Sigmoid colon (tissue), 7 donors: Measurements from ENCODE around the gene CLIC3. TPM values are rescaled to one million over a fixed set of nuclear protein-coding genes. Genes with fewer than 3 reads are reported as not detected.

ENCODE experiments used
- DNase-seq: peaks from one replicate; pipeline ENCODE4 v3.0.0-alpha.2; 2019
- H3K27ac ChIP-seq, 4 donors: fragments of 200-600 bp; sonication (generic); one replicate each; pipeline ENCODE4 v1.5.1; 2016 to 2019; ENCODE audit warnings: mild to moderate bottlenecking in 1 of 4
- H3K27me3 ChIP-seq, 3 donors: fragments of 200-600 bp; sonication (generic); one replicate each; pipeline ENCODE4 v1.5.1; 2019; ENCODE audit warnings: mild to moderate bottlenecking in 1 of 3
- H3K36me3 ChIP-seq, 4 donors: fragments of 200-600 bp; sonication (generic); one replicate each; pipeline ENCODE4 v1.5.1; 2016 to 2019
- H3K4me1 ChIP-seq, 4 donors: fragments of 200-600 bp; sonication (generic); one replicate each; pipeline ENCODE4 v1.5.1; 2017 to 2019
- H3K4me3 ChIP-seq, 4 donors: fragments of 200-600 bp; sonication (generic); one replicate each; pipeline ENCODE4 v1.5.1; 2017 to 2019; ENCODE audit warnings: mild to moderate bottlenecking in 2 of 4, moderate library complexity in 1 of 4
- H3K9me3 ChIP-seq, 4 donors: fragments of 200-600 bp in 3 of 4; sonication (generic) in 3 of 4; one replicate each; pipeline versions ENCODE4 v1.5.1 to v1.6.1; 2013 to 2019
- CTCF ChIP-seq, 4 experiments: fragments of 450-650 bp in 3 of 4; fragments of 200-600 bp in 1 of 4; IDR thresholded peaks; one replicate each; pipeline ENCODE4 v1.5.1; 2016 to 2019; ENCODE audit warnings: antibody characterized with exemption in 4 of 4, mild to moderate bottlenecking in 3 of 4, moderate library complexity in 2 of 4
- EP300 ChIP-seq, 4 donors: sonication (generic); formaldehyde crosslinking; IDR thresholded peaks; one replicate each; pipeline ENCODE4 v1.6.1; 2017; ENCODE audit warnings: antibody characterized with exemption in 4 of 4
- POLR2A ChIP-seq, 2 donors: fragments of 450-650 bp; IDR thresholded peaks; one replicate each; pipeline ENCODE4 v1.6.1; 2016; ENCODE audit warnings: antibody characterized with exemption in 2 of 2, mild to moderate bottlenecking in 2 of 2, moderate library complexity in 2 of 2
- POLR2AphosphoS5 ChIP-seq, 4 donors: sonication (generic); formaldehyde crosslinking; IDR thresholded peaks; one replicate each; pipeline ENCODE4 v1.6.1; 2017; ENCODE audit warnings: antibody characterized with exemption in 4 of 4
- WGBS, 2 donors: extraction: QIAGEN DNeasy Blood & Tissue Kit; methylation state at CpG; one replicate each; pipeline ENCODE4 v1.1.7; 2013; 5-methylcytosine and 5-hydroxymethylcytosine counted together
- intact Hi-C: fragments of 100-400 bp; cut with DNase I; formaldehyde crosslinking; loops from one replicate; pipeline ENCODE4 v1.15.1; 2023
- polyA plus RNA-seq, 3 donors: library from polyadenylated mRNA; stranded (reverse); fragments of 200-250 nt; gene quantifications; one replicate each; pipeline ENCODE4 v1.2.3, GENCODE V29; 2013
- total RNA-seq, 4 donors: library from RNA; depleted of rRNA; stranded (reverse); fragments of >200 nt; gene quantifications; one replicate each; pipeline ENCODE4 v1.1.0, GENCODE V29; 2016
- donor health status: healthy with polysubstance abuse.
- donor health status: Bipolar disorder and iron deficiency.
- donor health status: healthy.

CLIC3 gene
- total and polyA plus RNA-seq, 7 donors = 1.4 to 4.7 TPM; not detected in 5

GRCh38 chr9:136968333-136969127 is 27.8 kb downstream of the CLIC3 start:
- TF ChIP-seq EP300 (IDR thresholded peaks at IDR 0.05) (no peak), POLR2A (IDR thresholded peaks at IDR 0.05) (no peak), CTCF (IDR thresholded peaks at IDR 0.05) (no peak), POLR2AphosphoS5 (IDR thresholded peaks at IDR 0.05) (no peak)
- Histone ChIP-seq H3K36me3 (no peaks in the 10 kb centered on the region), H3K27me3 (peaks cover 0 to 21% (median 0%) of the 10 kb centered on the region in 3 donors), H3K27ac (no peak overlapping the region), H3K9me3 (no peaks in the 10 kb centered on the region), H3K4me3 (no peak overlapping the region), H3K4me1 (peaks cover 0 to 5% (median 3%) of the 10 kb centered on the region in 4 donors)
- WGBS, 2 donors = 83 to 85% methylated on average over 17 of the region's 17 CpGs
- intact Hi-C loops = no loop called here
- DNase-seq = no peak

- peaks cover 0 to 21% (median 0%) of the 10 kb centered on the region in 3 donors for H3K27me3 ChIP-seq
- TF ChIP-seq CTCF (IDR thresholded peaks at IDR 0.05) = no peak
- no peak for TF ChIP-seq POLR2AphosphoS5 (IDR thresholded peaks at IDR 0.05)
- no peak for TF ChIP-seq EP300 (IDR thresholded peaks at IDR 0.05)
- no peak for TF ChIP-seq POLR2A (IDR thresholded peaks at IDR 0.05)
- intact Hi-C loops = no loop called here
- no peak for DNase-seq
- no peaks in the 10 kb centered on the region for H3K36me3 ChIP-seq
- 34 to 63% methylated on average over 23 of the region's 23 CpGs for WGBS, 2 donors
- H3K4me3 ChIP-seq = no peak overlapping the region
- H3K27ac ChIP-seq = no peak overlapping the region
- no peaks in the 10 kb centered on the region for H3K9me3 ChIP-seq
- H3K4me1 ChIP-seq = peaks cover 0 to 5% (median 3%) of the 10 kb centered on the region in 4 donors
These were observed 30.4 kb downstream of the CLIC3 start for GRCh38 chr9:136965771-136966484.

GRCh38 chr9:136964833-136965422 is 31.4 kb downstream of the CLIC3 start:
- H3K4me1 ChIP-seq = peaks cover 0 to 5% (median 3%) of the 10 kb centered on the region in 4 donors

GRCh38 chr9:136964171-136964689 is 32.1 kb downstream of the CLIC3 start:
- H3K36me3 ChIP-seq = no peaks in the 10 kb centered on the region
- TF ChIP-seq POLR2A (IDR thresholded peaks at IDR 0.05) (no peak), POLR2AphosphoS5 (IDR thresholded peaks at IDR 0.05) (no peak), EP300 (IDR thresholded peaks at IDR 0.05) (no peak), CTCF (IDR thresholded peaks at IDR 0.05) (no peak)
- H3K4me1 ChIP-seq = peaks cover 0 to 5% (median 3%) of the 10 kb centered on the region in 4 donors
- no peak overlapping the region for H3K27ac ChIP-seq
- intact Hi-C loops = no loop called here
- WGBS, 2 donors = 16 to 64% methylated on average over 22 of the region's 22 CpGs
- no peak for DNase-seq
- no peaks in the 10 kb centered on the region for H3K9me3 ChIP-seq
- H3K4me3 ChIP-seq = no peak overlapping the region
- peaks cover 0 to 19% (median 0%) of the 10 kb centered on the region in 3 donors for H3K27me3 ChIP-seq

More at GRCh38 chr9:136964833-136965422, 31.4 kb downstream of the CLIC3 start:
- DNase-seq = no peak
- TF ChIP-seq CTCF (IDR thresholded peaks at IDR 0.05) (no peak), POLR2A (IDR thresholded peaks at IDR 0.05) (no peak), EP300 (IDR thresholded peaks at IDR 0.05) (no peak), POLR2AphosphoS5 (IDR thresholded peaks at IDR 0.05) (no peak)
- WGBS, 2 donors = 69 to 84% methylated on average over 26 of the region's 26 CpGs
- no peaks in the 10 kb centered on the region for H3K36me3 ChIP-seq
- intact Hi-C loops = no loop called here
- H3K9me3 ChIP-seq = no peaks in the 10 kb centered on the region
- peaks cover 0 to 21% (median 0%) of the 10 kb centered on the region in 3 donors for H3K27me3 ChIP-seq
- no peak overlapping the region for H3K4me3 ChIP-seq
- no peak overlapping the region for H3K27ac ChIP-seq
